Jurkat, Clone E6-1 (cell line): ENCODE data around the gene MAGOH.
"Not testable (repeated sequence)": the region's sequence is repeated elsewhere in the genome, so short reads cannot be mapped to it uniquely, and the experiment has no call there.

ENCODE experiments used
- DNase-seq: peaks from one replicate; pipeline ENCODE4 v3.0.0-alpha.2; 2011; ENCODE audit warnings: low read depth, low spot score
- H3K4me3 ChIP-seq: 2 replicates; pipeline ENCODE4 v1.5.1; 2011; ENCODE audit warnings: mild to moderate bottlenecking, low read length, control low read depth, moderate library complexity

MAGOH gene

GRCh38 chr1:53197291-53198200, 40.8 kb downstream of the MAGOH start:
- peak overlapping the region; percentile 88 for H3K4me3 ChIP-seq
- DNase-seq = no peak

DNA sequence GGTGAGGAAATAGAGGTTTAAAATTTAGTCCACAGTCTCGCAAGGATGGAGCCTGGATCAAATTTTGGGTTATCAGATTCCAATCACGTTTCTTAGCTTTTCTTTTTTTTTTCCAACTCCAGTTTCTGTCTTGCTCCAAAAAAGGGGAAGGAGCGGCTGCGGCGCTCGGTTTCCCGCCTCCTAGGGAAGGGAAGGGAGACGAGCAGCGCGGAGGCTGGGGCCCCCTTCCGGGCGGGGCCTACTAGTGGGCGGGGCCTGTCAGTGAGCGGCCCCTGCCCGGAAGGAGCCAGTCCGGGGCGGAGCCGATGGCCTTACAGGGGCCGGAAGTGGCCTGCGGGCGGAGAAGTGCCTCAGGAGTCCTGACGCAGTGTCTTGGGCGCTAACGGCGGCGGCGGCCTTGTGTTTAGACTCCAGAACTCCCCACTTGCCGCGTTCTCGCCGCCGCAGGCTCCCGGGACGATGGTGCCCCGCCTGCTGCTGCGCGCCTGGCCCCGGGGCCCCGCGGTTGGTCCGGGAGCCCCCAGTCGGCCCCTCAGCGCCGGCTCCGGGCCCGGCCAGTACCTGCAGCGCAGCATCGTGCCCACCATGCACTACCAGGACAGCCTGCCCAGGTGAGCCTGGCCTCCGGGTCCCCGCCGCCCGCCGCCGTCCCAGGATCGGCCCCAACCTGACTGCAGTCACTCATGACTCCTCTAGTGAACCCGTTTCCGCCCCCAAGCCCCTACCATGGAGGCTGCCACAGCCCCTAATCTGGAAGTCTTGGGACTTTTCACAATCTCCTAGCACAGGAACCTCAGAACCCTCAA, 41.6 kb downstream of the MAGOH start, which contains the start of gene CPT2:
CPT2 (plus strand) TSS at position 340 of the 806 bp plus-strand sequence; CDS start at position 460, 120 bp downstream.
- DNase-seq = peak; percentile 87
- H3K4me3 ChIP-seq = peak within 1 kb of the TSS; percentile 88

- peak overlapping the region; percentile 88 for H3K4me3 ChIP-seq
- DNase-seq = no peak
These were observed 42.3 kb downstream of the MAGOH start for GRCh38 chr1:53196017-53196484.

- no peak overlapping the region for H3K4me3 ChIP-seq
- no peak for DNase-seq
These were observed 42.9 kb downstream of the MAGOH start for GRCh38 chr1:53195246-53196016.

GRCh38 chr1:53190210-53190611, 48.1 kb downstream of the MAGOH start:
- no peak for DNase-seq
- H3K4me3 ChIP-seq = no peak overlapping the region

- H3K4me3 ChIP-seq = no peak overlapping the region
- DNase-seq = no peak
These were observed 49.3 kb downstream of the MAGOH start for GRCh38 chr1:53189061-53189460.

- no peak for DNase-seq
- no peak overlapping the region for H3K4me3 ChIP-seq
These were observed 50.2 kb downstream of the MAGOH start for GRCh38 chr1:53188099-53188498.

DNA sequence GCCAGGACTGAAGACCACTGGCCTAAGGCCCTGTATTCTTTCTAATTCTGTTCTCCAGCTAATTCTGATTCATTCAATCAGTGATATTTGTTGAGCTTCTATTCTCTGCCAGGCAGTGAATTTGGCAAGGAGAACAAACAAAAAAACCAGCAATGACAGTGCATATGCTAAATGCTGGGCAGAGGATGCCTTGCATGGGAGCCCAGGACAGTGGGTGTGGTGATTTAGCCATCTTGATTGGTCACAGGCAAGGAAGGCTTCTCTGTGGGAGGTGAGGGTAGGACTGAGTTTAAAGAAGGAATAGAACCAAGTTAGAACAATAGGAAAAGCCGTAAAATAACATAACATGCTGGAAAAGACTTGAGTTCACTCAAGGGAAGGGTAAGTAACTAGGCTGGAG, 50.9 kb downstream of the MAGOH start:
- DNase-seq = no peak
- H3K4me3 ChIP-seq = no peak overlapping the region

GRCh38 chr1:53186533-53186932, 51.8 kb downstream of the MAGOH start:
- no peak overlapping the region for H3K4me3 ChIP-seq
- DNase-seq = no peak

DNA sequence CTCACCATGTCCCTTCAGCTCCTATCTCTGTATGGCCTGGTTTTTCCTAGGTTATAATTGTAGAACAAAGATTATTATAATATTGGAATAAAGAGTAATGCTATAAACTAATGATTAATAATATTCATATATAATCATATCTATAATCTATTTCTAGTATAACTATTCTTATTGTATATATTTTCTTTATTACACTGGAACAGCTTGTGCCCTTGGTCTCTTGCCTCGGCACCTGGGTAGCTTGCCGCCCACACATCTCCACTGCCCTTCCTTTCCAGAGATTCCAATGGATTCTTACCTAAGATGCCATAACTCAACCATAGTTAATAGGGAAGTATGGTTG, 52.4 kb downstream of the MAGOH start:
- not testable (repeated sequence) for H3K4me3 ChIP-seq, DNase-seq

DNA sequence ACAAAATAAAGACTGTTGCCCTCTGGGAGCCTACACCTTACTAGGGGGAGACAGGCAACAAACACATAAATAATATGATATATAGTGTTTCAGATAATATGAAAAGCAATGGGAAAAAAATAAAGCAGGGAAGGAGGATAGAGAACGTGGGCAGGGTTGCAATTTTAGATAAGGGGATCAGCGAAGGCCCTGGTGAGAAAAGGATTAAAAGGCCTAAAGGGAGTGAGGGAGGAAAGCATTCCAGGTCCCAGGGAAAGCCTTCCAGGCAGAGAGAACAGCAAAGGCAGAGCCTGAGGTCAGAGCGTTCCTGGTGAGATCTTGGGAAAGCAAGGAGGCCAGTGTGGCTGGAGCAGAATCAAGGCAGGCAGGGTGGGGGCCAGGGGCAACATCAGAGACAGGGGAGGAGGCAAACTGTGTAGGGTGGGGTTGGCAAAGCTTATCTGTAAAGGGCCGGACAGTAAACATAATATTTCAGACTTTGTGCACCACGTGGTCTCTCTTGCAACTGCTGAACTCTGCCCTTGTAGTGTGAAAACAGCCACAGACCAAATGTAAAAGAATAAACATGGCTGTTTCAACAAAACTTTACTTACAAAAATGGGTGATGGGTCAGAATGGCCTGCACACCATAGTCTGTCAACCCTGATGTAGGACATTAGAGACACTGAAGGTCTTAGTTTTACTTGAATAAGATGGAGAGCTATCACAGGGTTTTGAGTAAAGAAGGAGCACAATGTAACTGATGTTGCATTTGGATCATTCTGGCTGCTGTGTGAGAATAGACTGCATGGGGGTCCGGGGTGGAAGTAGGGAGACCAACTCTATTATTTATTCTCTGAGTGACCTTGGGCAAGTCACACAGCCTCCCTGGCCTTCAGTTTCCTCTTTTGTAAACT, 55.0 kb downstream of the MAGOH start:
- H3K4me3 ChIP-seq = no peak overlapping the region
- no peak for DNase-seq

- no peak for DNase-seq
- H3K4me3 ChIP-seq = no peak overlapping the region
These were observed 55.6 kb downstream of the MAGOH start for GRCh38 chr1:53182716-53183094.

DNA sequence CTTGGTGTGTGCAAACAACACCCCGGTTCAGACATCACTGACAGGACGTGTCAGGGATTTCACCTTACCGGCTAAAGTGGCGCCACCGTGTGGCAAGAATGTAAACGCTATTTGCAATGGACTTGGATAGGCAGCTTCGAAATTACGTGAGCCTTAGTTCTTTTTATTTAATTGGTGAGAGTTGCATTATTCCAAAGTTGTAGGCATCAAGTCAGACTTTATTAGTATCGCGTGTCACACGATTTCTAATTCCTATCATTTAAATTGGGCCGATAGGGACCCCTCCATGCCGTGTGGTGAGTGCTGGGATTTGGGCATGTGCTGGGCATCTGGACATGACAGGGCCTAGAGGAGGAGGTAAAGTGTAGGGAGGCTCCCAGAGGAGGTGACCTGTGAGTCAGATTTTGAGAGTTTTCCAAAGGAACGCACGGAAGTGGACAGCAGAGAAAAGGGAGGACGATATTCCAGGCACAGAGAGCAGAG, 56.2 kb downstream of the MAGOH start:
- no peak overlapping the region for H3K4me3 ChIP-seq
- peak; percentile 82 for DNase-seq

- no peak overlapping the region for H3K4me3 ChIP-seq
- DNase-seq = no peak
These were observed 57.4 kb downstream of the MAGOH start for GRCh38 chr1:53180951-53181350.

DNA sequence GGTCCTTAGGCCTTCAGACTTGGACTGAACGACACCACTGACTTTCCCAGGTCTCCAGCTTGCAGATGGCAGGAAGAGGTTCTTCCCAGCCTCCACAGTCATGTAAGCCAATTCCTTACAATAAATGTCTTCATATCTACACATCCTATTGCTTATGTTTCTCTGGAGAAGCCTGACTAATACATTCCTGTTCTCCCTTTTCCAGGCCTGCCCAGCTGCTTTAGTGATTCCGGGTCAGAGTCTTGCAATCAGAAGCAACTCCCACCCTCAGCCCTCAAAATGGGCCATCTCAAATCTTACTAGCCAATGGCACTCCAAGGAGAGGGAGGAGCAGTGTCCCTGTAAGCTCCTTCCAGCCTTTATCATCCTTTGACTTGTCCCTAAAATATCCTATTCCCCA, 58.1 kb downstream of the MAGOH start:
- H3K4me3 ChIP-seq = no peak overlapping the region
- DNase-seq = no peak
